IPS-18c (cell line): Measurements from ENCODE around the gene HSD3B7.

Experiments
- H3K4me3 ChIP-seq: 2 replicates; pipeline ENCODE4 v1.7.0; 2013; ENCODE audit warnings: low read depth, mild to moderate bottlenecking, low read length, moderate library complexity; ENCODE audit not compliant: insufficient read depth
- H3K9me3 ChIP-seq: one replicate; pipeline ENCODE4 v1.6.1; 2013; ENCODE audit warnings: mild to moderate bottlenecking, low read length, moderate library complexity; ENCODE audit not compliant: control insufficient read depth, insufficient read depth

Gene HSD3B7

GRCh38 chr16:30992931-30993816, 8.2 kb downstream of the HSD3B7 start:
- Histone ChIP-seq H3K9me3 (no peaks in the 10 kb centered on the region), H3K4me3 (no peak overlapping the region)

GRCh38 chr16:30995927-30996323, 10.9 kb downstream of the HSD3B7 start:
- Histone ChIP-seq H3K9me3 (no peaks in the 10 kb centered on the region), H3K4me3 (no peak overlapping the region)

- Histone ChIP-seq H3K9me3 (no peaks in the 10 kb centered on the region), H3K4me3 (peak overlapping the region; percentile 49)
Observed at GRCh38 chr16:30996324-30996984, 11.4 kb downstream of the HSD3B7 start.

GRCh38 chr16:30996985-30997724, 12.1 kb downstream of the HSD3B7 start:
- H3K4me3 ChIP-seq: peak overlapping the region; percentile 49
- no peaks in the 10 kb centered on the region for H3K9me3 ChIP-seq

- Histone ChIP-seq H3K9me3 (no peaks in the 10 kb centered on the region), H3K4me3 (peak overlapping the region; percentile 49)
Observed at GRCh38 chr16:30997725-30998711, 13.0 kb downstream of the HSD3B7 start.

GRCh38 chr16:30998852-30999761, 14.1 kb downstream of the HSD3B7 start:
- no peaks in the 10 kb centered on the region for H3K9me3 ChIP-seq
- no peak overlapping the region for H3K4me3 ChIP-seq

GRCh38 chr16:31000671-31001382, 15.8 kb downstream of the HSD3B7 start:
- no peak overlapping the region for H3K4me3 ChIP-seq
- no peaks in the 10 kb centered on the region for H3K9me3 ChIP-seq

GRCh38 chr16:31001507-31002249, 16.7 kb downstream of the HSD3B7 start:
- Histone ChIP-seq H3K9me3 (no peaks in the 10 kb centered on the region), H3K4me3 (no peak overlapping the region)

- Histone ChIP-seq H3K4me3 (no peak overlapping the region), H3K9me3 (no peaks in the 10 kb centered on the region)
Observed at GRCh38 chr16:31002250-31002700, 17.3 kb downstream of the HSD3B7 start.

- H3K9me3 ChIP-seq: no peaks in the 10 kb centered on the region
- H3K4me3 ChIP-seq: no peak overlapping the region
Observed at GRCh38 chr16:31002862-31003341, 17.9 kb downstream of the HSD3B7 start.

- H3K4me3 ChIP-seq: no peak overlapping the region
- no peaks in the 10 kb centered on the region for H3K9me3 ChIP-seq
Observed at GRCh38 chr16:31003744-31004143, 18.7 kb downstream of the HSD3B7 start.

GRCh38 chr16:31004658-31005057, 19.7 kb downstream of the HSD3B7 start:
- H3K4me3 ChIP-seq: no peak overlapping the region
- H3K9me3 ChIP-seq: no peaks in the 10 kb centered on the region

GRCh38 chr16:31005350-31006085, 20.5 kb downstream of the HSD3B7 start:
- Histone ChIP-seq H3K4me3 (no peak overlapping the region), H3K9me3 (no peaks in the 10 kb centered on the region)

- H3K4me3 ChIP-seq: no peak overlapping the region
- H3K9me3 ChIP-seq: peaks cover under 1% of the 10 kb centered on the region
Observed at GRCh38 chr16:31006086-31006385, 21.0 kb downstream of the HSD3B7 start.
